GM18867 (cell line): ENCODE measurements around the gene TMEM170A.

Source experiments
- ATAC-seq: cut with Tn5 transposase; IDR thresholded peaks from one replicate; pipeline ENCODE4 v1.9.1; 2021; ENCODE audit warnings: mild to moderate bottlenecking, moderate library complexity; ENCODE audit not compliant: unreplicated experiment

The TMEM170A gene

DNA sequence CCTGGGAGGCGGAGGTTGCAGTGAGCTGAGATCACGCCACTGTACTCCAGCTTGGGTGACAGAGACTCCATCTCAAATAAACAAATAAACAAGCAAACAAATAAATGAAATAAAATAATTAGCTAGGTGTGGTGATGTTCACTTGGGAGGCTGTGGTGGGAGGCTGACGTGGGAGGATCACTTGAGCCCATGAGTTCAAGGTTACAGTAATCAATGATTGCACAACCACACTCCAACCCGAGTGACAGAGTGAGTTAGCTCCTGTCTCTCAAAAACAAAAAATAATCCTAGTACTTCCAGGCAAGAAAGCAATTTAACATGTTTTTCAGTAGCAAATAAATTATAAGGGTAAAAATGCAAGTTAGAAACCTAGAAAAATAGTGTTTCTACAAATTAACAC, 57.5 kb downstream of the TMEM170A start:
- ATAC-seq, result no peak

DNA sequence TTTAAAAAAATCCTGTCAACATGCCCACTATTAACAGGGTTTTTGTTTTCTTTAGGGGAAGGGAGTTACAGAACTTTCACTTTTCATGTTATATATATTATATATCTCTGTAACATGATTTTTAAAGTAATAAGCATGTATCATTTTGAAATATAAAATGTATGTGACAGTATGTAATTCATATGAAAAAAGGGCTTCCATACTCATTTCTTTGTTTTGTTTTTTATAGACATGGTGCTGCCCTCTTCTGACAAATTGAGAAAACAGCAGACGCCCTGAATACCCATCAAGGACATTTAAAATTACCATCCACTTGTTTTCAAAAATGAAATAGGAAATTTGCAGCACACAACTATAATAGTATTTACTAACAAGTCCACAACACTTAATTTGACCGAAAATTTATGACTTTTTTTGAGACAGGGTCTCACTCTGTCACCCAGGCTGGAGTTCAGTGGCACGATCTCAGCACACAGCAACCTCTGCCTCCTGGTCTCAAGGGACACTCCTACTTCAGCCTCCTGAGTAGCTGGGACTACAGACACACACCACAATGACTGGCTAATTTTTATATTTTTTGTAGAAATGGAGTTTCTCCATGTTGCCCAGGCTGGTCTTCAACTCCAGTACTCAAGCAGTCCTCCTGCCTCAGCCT, 61.5 kb downstream of the TMEM170A start:
- no peak for ATAC-seq

DNA sequence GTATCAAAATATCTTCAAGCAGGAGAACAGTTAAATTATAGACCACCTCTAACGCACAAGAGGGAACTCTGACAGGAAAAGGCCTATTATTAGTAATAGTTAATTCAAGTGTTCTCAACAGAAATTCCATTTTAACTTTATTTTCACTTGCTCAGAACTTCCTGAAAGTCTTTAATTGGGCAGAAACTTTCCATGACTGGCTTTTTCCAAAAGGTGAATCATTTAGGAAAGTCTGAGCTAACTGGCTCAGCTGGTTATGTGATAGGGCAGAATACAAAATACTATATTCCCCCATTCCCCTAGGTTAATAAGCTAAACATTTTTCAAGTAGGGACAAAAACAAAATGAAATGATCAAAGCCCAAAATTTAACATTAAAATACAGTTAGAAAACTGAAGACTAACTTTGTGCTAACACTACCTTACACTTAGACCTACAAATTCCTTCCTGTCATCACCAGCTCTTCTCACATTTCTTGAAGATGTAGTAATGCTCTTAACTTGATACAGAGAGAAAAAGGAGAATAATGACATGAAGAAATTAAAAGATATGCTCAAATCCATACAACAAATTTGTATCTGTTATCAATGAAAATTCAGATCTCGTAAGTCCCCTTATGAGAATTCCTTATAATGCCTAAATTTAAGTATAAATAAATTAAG, 62.2 kb downstream of the TMEM170A start:
- ATAC-seq, result no peak

DNA sequence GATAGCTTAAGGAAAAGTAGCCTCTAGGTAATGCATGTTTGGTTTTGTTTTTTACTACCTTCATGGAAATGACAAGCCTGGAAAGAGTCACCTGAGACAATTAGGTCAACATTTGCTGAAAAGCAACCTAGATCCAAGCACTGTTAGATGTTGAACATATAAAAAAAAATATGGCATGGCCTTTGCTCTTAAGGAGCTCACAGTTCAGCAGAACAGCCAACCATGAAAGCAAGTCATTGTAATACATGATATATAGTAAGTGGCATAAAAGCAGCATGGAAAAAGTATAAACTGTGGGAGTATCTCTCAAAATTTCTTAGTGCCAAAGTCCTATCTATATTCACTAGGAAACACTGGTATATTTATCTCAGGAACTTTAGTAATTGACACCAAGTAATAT, 62.8 kb downstream of the TMEM170A start:
- ATAC-seq, result no peak

DNA sequence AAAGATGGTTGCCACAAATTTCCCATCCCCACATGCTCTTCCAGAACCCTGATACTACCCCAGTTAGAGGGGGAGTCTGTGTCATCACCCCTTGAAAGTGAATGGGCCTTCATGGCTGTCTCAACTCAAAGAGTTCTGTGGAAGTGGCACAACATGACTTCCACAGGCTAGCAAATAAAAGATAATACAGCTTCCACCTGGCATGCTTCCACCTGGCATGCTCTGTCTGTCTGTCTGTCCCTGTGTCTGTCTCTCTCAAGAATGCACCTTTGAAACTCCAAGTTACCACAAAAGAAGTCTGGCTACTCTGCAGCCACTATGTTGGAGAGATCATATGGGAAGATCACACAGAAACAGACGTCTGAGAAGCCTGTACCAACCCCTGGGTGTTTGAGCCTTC, 66.2 kb downstream of the TMEM170A start:
- ATAC-seq, result no peak

DNA sequence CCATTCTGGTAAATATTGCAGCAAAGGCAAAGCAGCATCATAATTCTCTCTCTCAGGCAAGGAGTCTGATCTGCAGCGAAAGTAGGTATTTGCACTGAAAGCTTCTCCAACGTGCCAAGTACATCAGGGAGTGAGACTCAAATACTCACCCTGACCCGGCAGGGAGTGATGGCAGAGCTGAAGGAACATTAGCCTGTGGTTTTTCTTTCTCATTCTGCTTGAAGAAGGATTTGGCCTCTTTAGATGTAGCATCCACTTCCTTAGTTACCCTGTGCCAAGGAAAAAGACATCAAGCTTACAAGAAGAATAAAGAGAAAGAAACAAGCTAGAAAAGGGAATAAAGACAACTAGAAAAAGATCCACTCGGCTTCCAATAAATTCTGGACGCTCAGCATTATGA, 69.5 kb downstream of the TMEM170A start:
- no peak for ATAC-seq
